Measurements from ENCODE around the gene SMAGP.

- TF ChIP-seq FOXP2 (optimal IDR thresholded peaks at IDR 0.05; ENCODE audit: control extremely low read depth, extremely low read length, insufficient read depth) (no peak), EZH2 (IDR thresholded peaks at IDR 0.05) (no peak)
Measured at GRCh38 chr12:51270067-51270950, at the start of gene SMAGP.
